Mucosa of descending colon (tissue), 3 donors: ENCODE data around the gene CLTC. TPM values are rescaled to one million over a fixed set of nuclear protein-coding genes. Genes with fewer than 3 reads are reported as not detected.

Experiments
- ATAC-seq: fragments of 200-7000 bp; cut with Tn5 transposase; one replicate; pipeline ENCODE4 v1.9.1; 2020; ENCODE audit warnings: mild to moderate bottlenecking, moderate library complexity
- DNase-seq, 3 donors: peaks; one replicate each; pipeline ENCODE4 v3.0.0-alpha.2; 2020
- H3K36me3 ChIP-seq: fragments of 200-600 bp; one replicate; pipeline ENCODE4 v1.8.0; 2021; ENCODE audit warnings: low read depth, mild to moderate bottlenecking
- H3K4me1 ChIP-seq: fragments of 200-600 bp; one replicate; pipeline ENCODE4 v1.8.0; 2021; ENCODE audit warnings: low read depth, mild to moderate bottlenecking
- H3K4me3 ChIP-seq: fragments of 200-600 bp; one replicate; pipeline ENCODE4 v1.8.0; 2021; ENCODE audit warnings: mild to moderate bottlenecking
- H3K9me3 ChIP-seq: fragments of 200-600 bp; one replicate; pipeline ENCODE4 v1.8.0; 2021; ENCODE audit warnings: mild to moderate bottlenecking
- CTCF ChIP-seq: fragments of 200-600 bp; IDR thresholded peaks from one replicate; pipeline ENCODE4 v1.8.0; 2022; ENCODE audit warnings: antibody characterized with exemption, mild to moderate bottlenecking
- intact Hi-C, 2 donors: fragments of 100-400 bp; cut with DNase I in 1 of 2; cut with micrococcal nuclease in 1 of 2; formaldehyde crosslinking; loops; one replicate each; pipeline versions ENCODE4 v1.11.0 to v1.11.1; 2022; cut with DNase I, micrococcal nuclease
- total RNA-seq, 3 donors: library from RNA; stranded (reverse); fragmentation: NEBNext Ultra II Directional in 2 of 3; extraction: Animal tissue kit (Norgen Biotek cat#: 25700) in 2 of 3; gene quantifications; one replicate each; pipeline versions ENCODE4 v1.2.1 to v1.2.4, GENCODE V29; 2021 to 2023
- donor health status: DM: no; HTN: no; CAD: no; lungs with moderate emphysema.
- donor health status: DM: no; HTN: no; CAD: no.
- donor health status: DM: no; HTN: yes; CAD: no.

Gene CLTC
- total RNA-seq, 3 donors from 2014 or later, result 264 to 306 (median 286) TPM

GRCh38 chr17:59627770-59628171 lies 8.1 kb downstream of the CLTC start:
- no peaks in the 10 kb centered on the region for H3K36me3 ChIP-seq
- no peak overlapping the region for H3K4me3 ChIP-seq
- intact Hi-C loops, result no loop called here
- TF ChIP-seq CTCF, result no peak
- no peaks in the 10 kb centered on the region for H3K9me3 ChIP-seq
- no peak for ATAC-seq
- no peak for DNase-seq
- peaks cover 35% of the 10 kb centered on the region for H3K4me1 ChIP-seq

GRCh38 chr17:59629174-59629573 lies 9.5 kb downstream of the CLTC start:
- DNase-seq (no peak), ATAC-seq (no peak)
- peaks cover 25% of the 10 kb centered on the region for H3K4me1 ChIP-seq

GRCh38 chr17:59631276-59631675 lies 11.6 kb downstream of the CLTC start:
- ATAC-seq (no peak), DNase-seq (no peak)
- H3K4me3 ChIP-seq, result no peak overlapping the region
- H3K4me1 ChIP-seq, result peaks cover 24% of the 10 kb centered on the region
- H3K9me3 ChIP-seq, result no peaks in the 10 kb centered on the region
- intact Hi-C loops, result no loop called here
- no peaks in the 10 kb centered on the region for H3K36me3 ChIP-seq
- no peak for TF ChIP-seq CTCF

More at GRCh38 chr17:59629174-59629573, 9.5 kb downstream of the CLTC start:
- Histone ChIP-seq H3K36me3 (no peaks in the 10 kb centered on the region), H3K4me3 (no peak overlapping the region), H3K9me3 (no peaks in the 10 kb centered on the region)
- intact Hi-C loops, result no loop called here
- TF ChIP-seq CTCF, result no peak

GRCh38 chr17:59632398-59632797 lies 12.7 kb downstream of the CLTC start:
- intact Hi-C loops, result no loop called here
- TF ChIP-seq CTCF, result no peak
- ATAC-seq, result no peak

GRCh38 chr17:59633658-59634359 lies 14.1 kb downstream of the CLTC start:
- no peak for TF ChIP-seq CTCF
- Histone ChIP-seq H3K4me3 (no peak overlapping the region), H3K4me1 (peaks cover 9% of the 10 kb centered on the region), H3K9me3 (no peaks in the 10 kb centered on the region), H3K36me3 (no peaks in the 10 kb centered on the region)
- no peak for ATAC-seq
- intact Hi-C loops, result no loop called here
- no peak for DNase-seq

More at GRCh38 chr17:59632398-59632797, 12.7 kb downstream of the CLTC start:
- Histone ChIP-seq H3K36me3 (no peaks in the 10 kb centered on the region), H3K9me3 (no peaks in the 10 kb centered on the region), H3K4me3 (no peak overlapping the region), H3K4me1 (peaks cover 14% of the 10 kb centered on the region)
- DNase-seq, result no peak
